MCF 10A (cell line): ENCODE results near the gene ARMS2. TPM values are rescaled to one million over a fixed set of nuclear protein-coding genes. Genes with fewer than 3 reads are reported as not detected.

Source experiments
- BruUV-seq: library from RNA; stranded (reverse); fragments of 400-500 nt; replicated peaks from 2 replicates; lab custom pipeline; 2021; lab: Mats Ljungman, UMichigan
- CTCF ChIA-PET: fragments of 300-600 bp; sonication (Branson Sonifier 250); formaldehyde crosslinking; extraction: SDS; loops from one replicate; lab custom pipeline; 2021; ENCODE audit warnings: antibody characterized with exemption, inconsistent platforms; lab: Yijun Ruan, JAX
- POLR2A ChIA-PET: fragments of 300-600, 350-650 bp; sonication (Branson Sonifier 250); formaldehyde crosslinking; extraction: SDS; loops from one replicate; lab custom pipeline; 2020; ENCODE audit warnings: antibody characterized with exemption, inconsistent platforms; lab: Yijun Ruan, JAX
- DNase-seq: peaks from one replicate; pipeline ENCODE4 v3.0.0-alpha.2; 2018; ENCODE audit not compliant: unreplicated experiment
- H3K27ac Mint-ChIP-seq: one replicate; pipeline ENCODE4 v1.8.0; 2022; ENCODE audit warnings: mild to moderate bottlenecking, low read depth, mixed read lengths; ENCODE audit not compliant: unreplicated experiment
- H3K27me3 Mint-ChIP-seq: one replicate; pipeline ENCODE4 v1.8.0; 2022; ENCODE audit warnings: mixed read lengths; ENCODE audit not compliant: insufficient read depth, unreplicated experiment
- H3K36me3 Mint-ChIP-seq: one replicate; pipeline ENCODE4 v1.8.0; 2022; ENCODE audit warnings: mild to moderate bottlenecking, moderate library complexity, mixed read lengths; ENCODE audit not compliant: insufficient read depth, unreplicated experiment
- H3K4me1 Mint-ChIP-seq: one replicate; pipeline ENCODE4 v1.8.0; 2022; ENCODE audit warnings: mixed read lengths; ENCODE audit not compliant: insufficient read depth, unreplicated experiment
- H3K4me3 Mint-ChIP-seq: one replicate; pipeline ENCODE4 v1.8.0; 2022; ENCODE audit warnings: mild to moderate bottlenecking, moderate library complexity, mixed read lengths; ENCODE audit not compliant: unreplicated experiment
- H3K9me3 Mint-ChIP-seq: one replicate; pipeline ENCODE4 v1.8.0; 2022; ENCODE audit warnings: mixed read lengths; ENCODE audit not compliant: unreplicated experiment
- intact Hi-C: fragments of 100-400 bp; cut with micrococcal nuclease; formaldehyde crosslinking; loops from 2 replicates; pipeline ENCODE4 v1.14.1; 2022
- total RNA-seq: library from RNA; stranded (reverse); gene quantifications from 2 replicates; pipeline ENCODE4 v1.2.3, GENCODE V29; 2022
- TF ChIP-seq, protein P1 (sequence below): fragments of 200-600 bp; IDR thresholded peaks from one replicate; pipeline ENCODE4 v1.8.0; 2022; ENCODE audit warnings: antibody characterized with exemption, mild to moderate bottlenecking; ENCODE audit not compliant: unreplicated experiment

Gene ARMS2
- total RNA-seq, 1 experiment from 2014 or later, result not detected

DNA sequence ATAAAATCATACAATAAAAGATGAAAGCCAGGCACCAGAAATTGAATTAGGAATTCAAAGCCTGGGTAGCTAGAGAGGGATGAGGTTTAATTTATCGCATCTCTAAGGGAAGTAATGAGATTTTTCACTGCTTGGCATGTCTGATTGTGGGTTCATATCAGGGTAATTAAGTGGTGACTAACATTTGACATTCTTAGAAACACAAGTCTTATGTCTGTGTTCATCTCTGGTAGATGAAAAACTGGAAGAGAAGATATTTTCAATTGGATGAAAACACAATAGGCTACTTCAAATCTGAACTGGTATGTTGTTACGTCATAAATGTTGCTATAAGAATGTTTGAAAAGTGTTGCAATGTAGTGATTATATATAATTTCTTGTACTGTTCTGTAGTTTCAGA is 36.8 kb upstream of the ARMS2 start:
- DNase-seq, result peak; percentile 16
- H3K27me3 Mint-ChIP-seq, result no peaks in the 10 kb centered on the region
- intact Hi-C loops, result no loop called here
- ChIA-PET CTCF (no interaction called here), POLR2A (no interaction called here)
- peaks cover 55% of the 10 kb centered on the region for H3K36me3 Mint-ChIP-seq
- TF ChIP-seq, protein P1, sequence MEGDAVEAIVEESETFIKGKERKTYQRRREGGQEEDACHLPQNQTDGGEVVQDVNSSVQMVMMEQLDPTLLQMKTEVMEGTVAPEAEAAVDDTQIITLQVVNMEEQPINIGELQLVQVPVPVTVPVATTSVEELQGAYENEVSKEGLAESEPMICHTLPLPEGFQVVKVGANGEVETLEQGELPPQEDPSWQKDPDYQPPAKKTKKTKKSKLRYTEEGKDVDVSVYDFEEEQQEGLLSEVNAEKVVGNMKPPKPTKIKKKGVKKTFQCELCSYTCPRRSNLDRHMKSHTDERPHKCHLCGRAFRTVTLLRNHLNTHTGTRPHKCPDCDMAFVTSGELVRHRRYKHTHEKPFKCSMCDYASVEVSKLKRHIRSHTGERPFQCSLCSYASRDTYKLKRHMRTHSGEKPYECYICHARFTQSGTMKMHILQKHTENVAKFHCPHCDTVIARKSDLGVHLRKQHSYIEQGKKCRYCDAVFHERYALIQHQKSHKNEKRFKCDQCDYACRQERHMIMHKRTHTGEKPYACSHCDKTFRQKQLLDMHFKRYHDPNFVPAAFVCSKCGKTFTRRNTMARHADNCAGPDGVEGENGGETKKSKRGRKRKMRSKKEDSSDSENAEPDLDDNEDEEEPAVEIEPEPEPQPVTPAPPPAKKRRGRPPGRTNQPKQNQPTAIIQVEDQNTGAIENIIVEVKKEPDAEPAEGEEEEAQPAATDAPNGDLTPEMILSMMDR, result no peak
- H3K4me3 Mint-ChIP-seq, result no peak overlapping the region
- H3K27ac Mint-ChIP-seq, result no peak overlapping the region
- peaks cover 44% of the 10 kb centered on the region for H3K4me1 Mint-ChIP-seq
- no peaks in the 10 kb centered on the region for H3K9me3 Mint-ChIP-seq
- no TSS peak for BruUV-seq

DNA sequence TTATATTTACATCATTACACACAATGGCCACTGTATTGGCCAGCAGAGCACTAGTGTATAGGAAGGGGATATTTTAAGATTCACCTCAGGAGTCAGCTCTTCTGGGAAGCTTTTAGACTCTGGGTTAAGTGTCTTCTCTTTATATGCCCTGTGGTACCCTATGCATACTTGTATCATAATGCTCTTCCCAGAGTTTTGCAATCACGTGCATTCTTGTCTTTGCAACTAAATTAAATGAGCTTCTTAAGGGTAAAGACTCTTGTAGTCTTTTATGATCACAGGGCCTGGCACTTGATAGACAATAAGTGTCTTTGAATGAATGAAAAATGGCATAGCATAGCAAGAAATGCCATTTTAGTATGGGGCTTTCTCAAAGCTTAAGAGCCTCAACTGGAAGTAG is 35.4 kb upstream of the ARMS2 start:
- POLR2A ChIA-PET, result interaction anchor here (1.0 to 2.4 kb wide), 7 partner anchors 11 to 120 kb away, joined by 4 to 17 read pairs (median 6); partner anchors contain the start of gene PLEKHA1
- Mint-ChIP-seq H3K27me3 (no peaks in the 10 kb centered on the region), H3K4me1 (peaks cover 44% of the 10 kb centered on the region), H3K27ac (peak overlapping the region; percentile 91), H3K36me3 (peaks cover 42% of the 10 kb centered on the region), H3K4me3 (peak overlapping the region; percentile 29), H3K9me3 (no peaks in the 10 kb centered on the region)
- DNase-seq, result peak; percentile 26
- CTCF ChIA-PET, result interaction anchor here (0.6 to 2.1 kb wide), 11 partner anchors 16 to 151 kb away, joined by 3 to 10 read pairs (median 3); partner anchors contain the start of gene PLEKHA1
- TF ChIP-seq, protein P1, result no peak
- no TSS peak for BruUV-seq
- intact Hi-C loops, result no loop called here

DNA sequence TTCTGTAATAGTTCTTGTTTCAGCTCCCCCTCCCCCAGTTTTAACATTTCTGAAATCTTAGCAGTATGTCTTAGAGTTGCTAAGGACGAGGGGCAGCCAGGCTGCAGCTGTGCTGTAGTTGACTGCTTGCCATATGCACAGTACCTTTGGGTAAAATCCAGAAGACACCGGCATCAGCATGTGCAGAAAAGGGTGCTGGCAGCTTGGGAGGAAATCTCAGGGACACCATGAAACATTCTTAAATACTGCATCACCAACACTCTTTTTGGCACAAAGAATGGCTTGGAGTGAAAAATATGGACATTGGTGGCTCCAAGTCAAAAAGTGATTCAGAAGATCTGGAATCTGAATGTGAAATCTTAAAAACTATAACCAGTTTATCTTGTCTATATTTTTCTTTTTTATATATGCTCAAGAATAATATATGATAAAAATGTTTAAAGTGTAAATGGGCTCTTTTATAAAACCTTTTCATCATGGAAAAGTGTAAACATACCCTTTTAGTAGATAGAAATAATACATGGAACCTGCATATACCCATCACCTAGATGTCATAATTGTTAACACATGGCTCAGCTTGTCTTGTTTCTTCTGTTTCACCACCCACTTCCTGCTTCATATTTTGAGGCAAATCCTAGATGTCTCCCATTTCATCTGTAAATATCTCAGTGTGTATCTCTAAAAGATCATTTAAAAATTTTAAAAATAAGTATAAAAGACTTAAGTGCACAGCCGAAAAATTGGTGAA is 34.4 kb upstream of the ARMS2 start:
- intact Hi-C loops, result loop anchor here (2.0 kb wide), 1 partner anchor 45 kb away; the partner anchor contains the start of gene PLEKHA1
- ChIA-PET CTCF (interaction anchor here (0.9 to 2.1 kb wide), 8 partner anchors 15 to 145 kb away, joined by 3 to 10 read pairs (median 4); partner anchors contain the start of gene PLEKHA1), POLR2A (interaction anchor here (0.6 to 2.4 kb wide), 8 partner anchors 12 to 113 kb away, joined by 3 to 17 read pairs (median 6); partner anchors contain the start of gene PLEKHA1)
- no TSS peak for BruUV-seq
- Mint-ChIP-seq H3K27ac (peak overlapping the region; percentile 91), H3K36me3 (peaks cover 42% of the 10 kb centered on the region), H3K4me3 (peak overlapping the region; percentile 52), H3K4me1 (peaks cover 44% of the 10 kb centered on the region), H3K27me3 (no peaks in the 10 kb centered on the region), H3K9me3 (no peaks in the 10 kb centered on the region)
- peak; percentile 81 for DNase-seq
- TF ChIP-seq, protein P1, result no peak

DNA sequence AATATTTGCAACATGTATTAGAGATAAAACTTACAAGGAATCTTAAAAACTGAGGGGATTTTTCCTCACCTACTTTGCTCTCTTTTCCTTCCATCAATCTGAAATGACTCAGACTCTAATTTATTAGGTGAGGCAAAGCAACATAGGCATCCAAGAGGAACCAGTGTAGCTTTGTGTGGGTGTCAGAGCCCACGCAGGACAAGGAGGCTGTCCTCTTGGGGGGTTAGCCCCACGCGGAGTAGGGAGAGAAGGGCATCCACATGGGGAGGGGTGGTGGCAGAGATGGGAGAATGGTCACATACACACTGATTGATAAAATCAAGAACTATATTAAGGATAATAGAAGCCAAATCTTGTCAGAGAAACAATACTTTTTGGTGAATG is 33.8 kb upstream of the ARMS2 start:
- intact Hi-C loops, result loop anchor here (2.0 kb wide), 1 partner anchor 46 kb away; the partner anchor contains the start of gene PLEKHA1
- Mint-ChIP-seq H3K4me1 (peaks cover 44% of the 10 kb centered on the region), H3K9me3 (no peaks in the 10 kb centered on the region), H3K27me3 (no peaks in the 10 kb centered on the region), H3K36me3 (peaks cover 38% of the 10 kb centered on the region), H3K27ac (peak overlapping the region; percentile 91), H3K4me3 (peak overlapping the region; percentile 52)
- BruUV-seq, result TSS peak; percentile 77
- POLR2A ChIA-PET, result interaction anchor here (0.6 to 2.4 kb wide), 6 partner anchors 21 to 113 kb away, joined by 4 to 17 read pairs (median 8); partner anchors contain the start of gene PLEKHA1
- TF ChIP-seq, protein P1, result no peak
- CTCF ChIA-PET, result no interaction called here
- no peak for DNase-seq
